Pancreas (tissue), 10 donors: ENCODE results near the gene RNF19B. TPM values are rescaled to one million over a fixed set of nuclear protein-coding genes. Genes with fewer than 3 reads are reported as not detected.

Experiments
- ATAC-seq, 4 donors: fragments of 200-7000 bp; cut with Tn5 transposase; one replicate each; pipeline versions ENCODE4 v1.8.0 to v1.9.1; 2020; ENCODE audit warnings: mild to moderate bottlenecking in 4 of 4, moderate library complexity in 4 of 4
- DNase-seq, 6 donors: peaks; one replicate each; pipeline ENCODE4 v3.0.0-alpha.2; 2020
- FAIRE-seq: peaks from 2 replicates; lab custom pipeline; 2012; peaks lifted over from hg19 to GRCh38; lab: Jason Lieb, UNC
- H3K27ac ChIP-seq, 4 donors: fragments of 200-600 bp; sonication (generic); 1 replicate in 3 of 4; 2 replicates in 1 of 4; pipeline versions ENCODE4 v1.5.0 to v1.8.0; 2020
- H3K27me3 ChIP-seq, 4 donors: fragments of 200-600 bp; one replicate each; pipeline ENCODE4 v1.8.0; 2021
- H3K36me3 ChIP-seq, 3 donors: fragments of 200-600 bp; sonication (generic) in 1 of 3; one replicate each; pipeline versions ENCODE4 v1.5.0 to v1.8.0; 2020 to 2021
- H3K4me1 ChIP-seq, 3 donors: fragments of 200-600 bp; one replicate each; pipeline ENCODE4 v1.8.0; 2021
- H3K4me3 ChIP-seq, 4 donors: fragments of 200-600 bp; sonication (generic) in 2 of 4; one replicate each; pipeline versions ENCODE4 v1.5.0 to v1.8.0; 2020 to 2021
- H3K9me3 ChIP-seq, 4 donors: fragments of 200-600 bp; one replicate each; pipeline ENCODE4 v1.8.0; 2021
- CTCF ChIP-seq, 4 donors: fragments of 200-600 bp; sonication (generic) in 3 of 4; IDR thresholded peaks; one replicate each; pipeline versions ENCODE4 v1.5.0 to v1.8.0; 2021; ENCODE audit warnings: antibody characterized with exemption in 4 of 4
- WGBS, 2 donors: extraction: QIAGEN DNeasy Blood & Tissue Kit; methylation state at CpG; one replicate each; pipeline ENCODE4 v1.1.7; 2013; 5-methylcytosine and 5-hydroxymethylcytosine counted together
- intact Hi-C, 3 donors: fragments of 100-400 bp; cut with DNase I; formaldehyde crosslinking; loops; one replicate each; pipeline versions ENCODE4 v1.11.1 to v1.14.2; 2022
- polyA plus RNA-seq, 2 donors: library from polyadenylated mRNA; stranded (reverse); fragments of 200-250 nt; gene quantifications; one replicate each; pipeline ENCODE4 v1.2.3, GENCODE V29; 2013
- total RNA-seq, 6 donors: library from RNA; stranded (reverse); fragmentation: NEBNext Ultra II Directional in 4 of 6; extraction: Animal tissue kit (Norgen Biotek cat#: 25700) in 4 of 6; gene quantifications; one replicate each; pipeline versions ENCODE4 v1.2.1 to v1.2.4, GENCODE V29; 2021 to 2023
- donor health status: healthy with polysubstance abuse.
- donor health status: DM: no; HTN: no; CAD: no; lungs with moderate emphysema.
- donor health status: DM: no; HTN: no; CAD: no.
- donor health status: control.
- donor health status: control.
- donor health status: Bipolar disorder and iron deficiency.
- donor health status: DM: yes; HTN: yes; CAD: no.
- donor health status: DM: no; HTN: no; CAD: no.
- donor health status: DM: no; HTN: no; CAD: no.
- donor health status: DM: yes; HTN: yes; CAD: no.

Gene RNF19B
- total and polyA plus RNA-seq, 8 donors: 2.3 to 16.3 (median 8.0) TPM

- ATAC-seq: no peak
- Histone ChIP-seq H3K4me1 (no peaks in the 10 kb centered on the region), H3K27me3 (no peaks in the 10 kb centered on the region), H3K36me3 (no peaks in the 10 kb centered on the region), H3K9me3 (no peaks in the 10 kb centered on the region), H3K4me3 (no peak overlapping the region), H3K27ac (no peak overlapping the region)
- WGBS, 2 donors: 79 to 82% methylated on average over 11 of the region's 11 CpGs
- no peak for FAIRE-seq
- DNase-seq: no peak
- intact Hi-C loops: loop anchor here in 1 of 3 donors (10.0 kb wide), 1 partner anchor 135 kb away; no protein-coding TSS in a partner anchor
- no peak for TF ChIP-seq CTCF (IDR thresholded peaks at IDR 0.05)
Observed at GRCh38 chr1:32919811-32920733, 44.5 kb downstream of the RNF19B start.

- intact Hi-C loops: no loop called here
- WGBS, 2 donors: 29 to 44% methylated on average over 1 of the region's 1 CpG
- Histone ChIP-seq H3K4me3 (no peak overlapping the region), H3K27me3 (no peaks in the 10 kb centered on the region), H3K27ac (no peak overlapping the region), H3K9me3 (no peaks in the 10 kb centered on the region), H3K36me3 (no peaks in the 10 kb centered on the region), H3K4me1 (no peaks in the 10 kb centered on the region)
- FAIRE-seq (no peak), ATAC-seq (no peak), DNase-seq (no peak)
- TF ChIP-seq CTCF (IDR thresholded peaks at IDR 0.05): no peak
Observed at GRCh38 chr1:32918179-32918578, 46.4 kb downstream of the RNF19B start.

GRCh38 chr1:32917521-32917920 is 47.1 kb downstream of the RNF19B start:
- no peak for TF ChIP-seq CTCF (IDR thresholded peaks at IDR 0.05)
- DNase-seq (no peak), ATAC-seq (no peak), FAIRE-seq (no peak)
- no peak overlapping the region for H3K4me3 ChIP-seq
- WGBS, 2 donors: 80 to 81% methylated on average over 7 of the region's 7 CpGs
- H3K9me3 ChIP-seq: no peaks in the 10 kb centered on the region
- intact Hi-C loops: no loop called here
- H3K36me3 ChIP-seq: no peaks in the 10 kb centered on the region
- no peak overlapping the region for H3K27ac ChIP-seq
- no peaks in the 10 kb centered on the region for H3K27me3 ChIP-seq
- no peaks in the 10 kb centered on the region for H3K4me1 ChIP-seq

- Histone ChIP-seq H3K27ac (no peak overlapping the region), H3K9me3 (no peaks in the 10 kb centered on the region), H3K36me3 (no peaks in the 10 kb centered on the region), H3K4me1 (no peaks in the 10 kb centered on the region), H3K4me3 (no peak overlapping the region), H3K27me3 (no peaks in the 10 kb centered on the region)
- DNase-seq: no peak
- no peak for TF ChIP-seq CTCF (IDR thresholded peaks at IDR 0.05)
- WGBS, 2 donors: 86 to 92% methylated on average over 12 of the region's 12 CpGs
- intact Hi-C loops: no loop called here
- no peak for FAIRE-seq
- ATAC-seq: no peak
Observed at GRCh38 chr1:32915766-32916706, 48.6 kb downstream of the RNF19B start.
